A549 (cell line): ENCODE data around the gene SYNPR.

ENCODE experiments used
- CTCF ChIP-seq: fragments of >200 bp; sonication (Bioruptor Twin); formaldehyde crosslinking; IDR thresholded peaks from 3 replicates; pipeline ENCODE4 v1.5.1; 2016
- MAFK ChIP-seq: fragments of 450-650 bp; IDR thresholded peaks from 2 replicates; pipeline ENCODE4 v1.6.1; 2014; ENCODE audit not compliant: partially characterized antibody
- MAX ChIP-seq: IDR thresholded peaks from 2 replicates; pipeline ENCODE4 v1.6.1; 2012
- POLR2A ChIP-seq: IDR thresholded peaks from 2 replicates; pipeline ENCODE4 v1.6.1; 2012; ENCODE audit warnings: mild to moderate bottlenecking, low read length
- RARB ChIP-seq: fragments of 250-450 bp; sonication (Bioruptor Pico); IDR thresholded peaks from 2 replicates; pipeline ENCODE4 v1.8.0; 2021; ENCODE audit warnings: mild to moderate bottlenecking, moderate library complexity
- REST ChIP-seq: fragments of 200-600 bp; sonication (generic); IDR thresholded peaks from 2 replicates; pipeline ENCODE4 v1.6.1; 2016; ENCODE audit warnings: antibody characterized with exemption, mild to moderate bottlenecking, moderate library complexity
- RNF2 ChIP-seq: fragments of 200-600 bp; sonication (generic); IDR thresholded peaks from 2 replicates; pipeline ENCODE4 v1.6.1; 2016; ENCODE audit warnings: low read depth, mild to moderate bottlenecking, antibody characterized with exemption, moderate library complexity, borderline replicate concordance

- TF ChIP-seq CTCF (no peak), REST (no peak), MAFK (no peak), RARB (CRISPR knock-in tag) (no peak), RNF2 (no peak), POLR2A (no peak), MAX (no peak)
These were observed 109.5 kb downstream of the SYNPR start for GRCh38 chr3:63387568-63387967.
